Effector memory CD4-positive, alpha-beta T cell (primary cell): ENCODE results near the gene NAT8L.

Experiments
- DNase-seq, 3 donors: peaks; one replicate each; pipeline ENCODE4 v3.0.0-alpha.2; 2020
- H3K27ac ChIP-seq: 2 replicates; pipeline ENCODE4 v1.7.0; 2013; ENCODE audit warnings: mild to moderate bottlenecking, low read length, moderate library complexity; ENCODE audit not compliant: insufficient read depth, poor library complexity, severe bottlenecking
- H3K27me3 ChIP-seq: replicated peaks from 2 replicates; pipeline ENCODE4 v1.7.0; 2013; ENCODE audit warnings: mild to moderate bottlenecking, low read length; ENCODE audit not compliant: insufficient read depth, control insufficient read depth, poor library complexity, severe bottlenecking
- H3K36me3 ChIP-seq: 2 replicates; pipeline ENCODE4 v1.7.0; 2013; ENCODE audit warnings: mild to moderate bottlenecking, low read length, moderate library complexity; ENCODE audit not compliant: control insufficient read depth, insufficient read depth
- H3K4me1 ChIP-seq: 2 replicates; pipeline ENCODE4 v1.7.0; 2013; ENCODE audit warnings: low read length, mild to moderate bottlenecking; ENCODE audit not compliant: control insufficient read depth, insufficient read depth, poor library complexity, severe bottlenecking
- H3K4me3 ChIP-seq: 2 replicates; pipeline ENCODE4 v1.7.0; 2013; ENCODE audit warnings: low read length, low read depth, mild to moderate bottlenecking; ENCODE audit not compliant: insufficient read depth, poor library complexity, severe bottlenecking
- H3K9me3 ChIP-seq: 2 replicates; pipeline ENCODE4 v1.7.0; 2013; ENCODE audit warnings: mild to moderate bottlenecking, low read length, moderate library complexity; ENCODE audit not compliant: control insufficient read depth

The NAT8L gene

GRCh38 chr4:2076908-2077536 is 17.9 kb downstream of the NAT8L start:
- Histone ChIP-seq H3K4me3 (no peak overlapping the region), H3K36me3 (no peaks in the 10 kb centered on the region), H3K27ac (no peak overlapping the region), H3K27me3 (no peaks in the 10 kb centered on the region), H3K4me1 (no peaks in the 10 kb centered on the region), H3K9me3 (no peaks in the 10 kb centered on the region)
- DNase-seq = no peak

DNA sequence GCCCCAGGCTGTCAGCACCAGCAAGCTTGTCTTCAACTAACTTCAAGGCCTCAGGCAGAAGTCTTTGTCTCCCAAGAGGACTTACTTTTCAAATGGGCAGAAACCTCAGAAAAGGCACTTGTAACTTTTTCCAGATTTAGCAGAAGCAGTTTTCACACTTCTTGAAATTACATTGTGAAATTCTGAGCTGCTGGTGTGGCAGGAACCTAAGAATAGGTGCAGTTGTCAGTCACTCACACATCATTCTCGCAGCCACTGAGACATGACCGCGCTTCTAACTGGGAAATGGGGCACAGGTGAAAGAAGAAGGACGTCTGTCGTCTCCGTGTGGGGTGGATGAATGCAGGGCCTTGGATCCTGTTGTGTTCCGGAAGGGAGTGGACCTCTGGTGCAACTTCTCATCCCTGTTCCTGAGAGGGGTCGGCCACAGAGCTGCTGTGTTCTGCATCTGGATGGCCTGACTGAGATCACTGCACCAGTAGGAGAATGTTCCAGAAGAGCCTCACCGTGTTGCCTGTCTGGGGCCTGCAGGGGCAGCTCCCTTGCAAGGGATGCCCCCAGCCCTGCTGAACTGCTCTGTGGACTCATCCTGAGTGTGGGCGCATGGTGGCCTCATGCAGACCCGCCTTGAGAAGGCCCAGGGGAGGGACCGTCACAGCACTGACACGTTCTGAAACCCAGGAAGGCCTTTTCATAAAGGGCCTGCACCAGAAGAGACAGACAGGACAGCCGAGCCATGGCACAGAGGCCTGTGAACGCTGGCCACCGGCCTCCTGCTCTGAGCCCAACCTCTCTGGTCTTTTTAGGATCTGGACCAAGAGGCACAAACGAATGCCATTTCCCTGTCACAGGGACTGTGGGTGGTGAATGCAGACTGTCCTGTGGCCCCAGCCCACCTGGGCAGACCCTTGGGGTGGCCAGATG is 18.7 kb downstream of the NAT8L start:
- H3K27me3 ChIP-seq = no peaks in the 10 kb centered on the region

GRCh38 chr4:2078584-2078983 is 19.5 kb downstream of the NAT8L start:
- Histone ChIP-seq H3K27ac (no peak overlapping the region), H3K4me3 (no peak overlapping the region), H3K27me3 (no peaks in the 10 kb centered on the region), H3K9me3 (no peaks in the 10 kb centered on the region), H3K36me3 (no peaks in the 10 kb centered on the region), H3K4me1 (no peaks in the 10 kb centered on the region)
- DNase-seq = no peak

More for the DNA sequence above, 18.7 kb downstream of the NAT8L start:
- no peaks in the 10 kb centered on the region for H3K9me3 ChIP-seq
- no peaks in the 10 kb centered on the region for H3K36me3 ChIP-seq
- no peaks in the 10 kb centered on the region for H3K4me1 ChIP-seq
- no peak for DNase-seq
- no peak overlapping the region for H3K4me3 ChIP-seq
- no peak overlapping the region for H3K27ac ChIP-seq

DNA sequence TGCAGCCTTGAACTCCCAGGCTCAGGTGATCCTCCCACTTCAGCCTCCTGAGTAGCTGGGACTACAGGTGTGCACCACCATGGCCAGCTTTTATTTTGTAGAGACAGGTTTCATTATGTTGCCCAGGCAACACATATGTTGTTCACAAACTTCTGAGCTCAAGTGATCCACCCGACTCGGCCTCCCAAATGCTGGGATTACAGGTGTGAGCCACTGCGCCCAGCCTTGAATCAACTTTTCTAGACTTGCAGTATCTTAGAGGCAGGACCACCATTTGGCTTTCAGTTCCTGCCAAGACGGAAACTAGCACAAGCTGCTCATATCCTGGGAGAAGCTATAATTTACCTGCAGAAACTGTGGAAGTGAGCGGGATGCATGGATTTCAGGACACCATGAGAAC is 19.9 kb downstream of the NAT8L start:
- no peak overlapping the region for H3K4me3 ChIP-seq
- DNase-seq = no peak
- H3K9me3 ChIP-seq = no peaks in the 10 kb centered on the region
- no peaks in the 10 kb centered on the region for H3K27me3 ChIP-seq
- H3K4me1 ChIP-seq = no peaks in the 10 kb centered on the region
- no peaks in the 10 kb centered on the region for H3K36me3 ChIP-seq
- H3K27ac ChIP-seq = no peak overlapping the region

DNA sequence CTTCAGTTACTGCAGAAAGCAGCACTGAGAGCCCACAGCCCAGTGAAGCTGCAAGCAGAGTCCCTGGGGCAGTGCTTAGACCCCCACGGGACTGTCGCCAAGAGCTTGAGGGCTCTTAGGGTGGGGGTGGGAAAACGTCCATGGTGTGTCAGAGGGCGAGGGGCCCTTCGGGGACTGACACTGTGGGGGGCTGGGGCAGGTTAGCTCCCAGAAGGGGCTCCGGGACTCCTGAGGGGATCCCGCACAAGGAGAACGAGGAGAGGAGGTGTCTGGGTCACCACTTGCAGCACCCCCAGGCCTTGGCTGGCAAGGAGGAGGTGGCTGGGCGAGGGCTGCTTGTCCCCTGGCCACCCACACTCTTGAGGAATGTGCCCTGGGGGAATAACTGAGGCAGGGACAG is 20.8 kb downstream of the NAT8L start:
- no peaks in the 10 kb centered on the region for H3K9me3 ChIP-seq
- no peaks in the 10 kb centered on the region for H3K36me3 ChIP-seq
- DNase-seq = no peak
- no peak overlapping the region for H3K27ac ChIP-seq
- H3K4me3 ChIP-seq = no peak overlapping the region
- no peaks in the 10 kb centered on the region for H3K27me3 ChIP-seq
- H3K4me1 ChIP-seq = no peaks in the 10 kb centered on the region

DNA sequence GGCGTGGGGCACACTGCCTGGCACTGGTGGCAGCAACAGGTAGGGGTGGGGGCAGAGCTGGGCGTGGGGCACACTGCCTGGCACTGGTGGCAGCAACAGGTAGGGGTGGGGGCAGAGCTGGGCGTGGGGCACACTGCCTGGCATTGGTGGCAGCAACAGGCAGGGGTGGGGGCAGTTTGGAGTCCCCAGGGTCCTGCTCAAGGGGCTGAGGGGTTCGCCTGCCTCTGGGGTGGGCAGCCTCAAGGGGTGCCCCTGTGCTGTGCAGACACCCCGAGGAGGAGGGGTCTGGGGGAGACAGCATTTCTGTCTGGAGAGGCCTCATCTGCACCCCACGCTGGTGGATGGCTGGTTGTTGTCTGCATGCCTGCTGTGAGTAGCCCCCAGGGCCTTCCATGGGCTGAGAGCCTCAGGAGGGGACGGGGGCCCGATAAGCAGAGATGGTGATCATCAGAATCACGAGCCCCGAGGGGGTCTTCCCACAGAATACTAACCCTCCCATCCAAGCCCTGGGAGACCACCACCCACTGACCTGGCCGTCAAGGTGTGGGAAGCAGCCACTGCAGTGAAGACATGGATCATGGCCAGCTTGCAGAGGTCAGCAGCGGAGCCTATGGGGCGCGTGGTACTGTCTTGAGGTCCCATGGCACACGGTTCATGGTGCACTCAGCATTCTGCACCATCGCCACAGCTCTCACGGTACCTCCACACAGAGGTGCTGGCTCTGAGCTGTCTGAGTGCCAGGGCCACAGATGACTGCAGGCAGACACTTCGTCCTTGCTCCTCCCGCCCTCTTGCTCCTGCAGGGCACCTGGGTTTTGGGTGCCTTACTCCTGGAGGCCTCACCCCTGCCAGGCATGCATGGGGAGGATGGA is 21.5 kb downstream of the NAT8L start:
- no peaks in the 10 kb centered on the region for H3K36me3 ChIP-seq

DNA sequence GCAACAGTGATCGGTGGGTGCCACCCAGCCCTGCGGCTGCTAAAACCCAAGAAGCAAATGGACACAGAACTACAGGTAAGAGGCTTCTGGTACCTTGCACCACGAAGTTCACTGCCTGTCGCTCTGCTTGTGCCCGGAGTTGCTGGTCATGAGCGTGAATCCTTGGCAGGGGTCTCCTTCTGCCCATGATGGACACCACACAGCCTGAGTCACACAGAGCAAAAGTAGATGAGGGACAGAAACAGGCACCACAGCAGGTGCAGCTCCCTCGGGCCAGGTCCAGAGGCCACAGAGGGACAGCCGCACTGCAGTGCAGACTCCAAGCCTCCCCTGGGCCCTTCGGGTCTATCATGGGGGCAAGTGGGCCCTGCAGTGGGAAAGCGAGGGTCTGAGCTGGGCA is 22.4 kb downstream of the NAT8L start:
- Histone ChIP-seq H3K27ac (no peak overlapping the region), H3K4me3 (no peak overlapping the region)
- no peak for DNase-seq

More for the DNA sequence above, 21.5 kb downstream of the NAT8L start:
- H3K27ac ChIP-seq = no peak overlapping the region
- no peak for DNase-seq
- no peaks in the 10 kb centered on the region for H3K27me3 ChIP-seq
- H3K4me3 ChIP-seq = no peak overlapping the region
- no peaks in the 10 kb centered on the region for H3K9me3 ChIP-seq
- no peaks in the 10 kb centered on the region for H3K4me1 ChIP-seq

DNA sequence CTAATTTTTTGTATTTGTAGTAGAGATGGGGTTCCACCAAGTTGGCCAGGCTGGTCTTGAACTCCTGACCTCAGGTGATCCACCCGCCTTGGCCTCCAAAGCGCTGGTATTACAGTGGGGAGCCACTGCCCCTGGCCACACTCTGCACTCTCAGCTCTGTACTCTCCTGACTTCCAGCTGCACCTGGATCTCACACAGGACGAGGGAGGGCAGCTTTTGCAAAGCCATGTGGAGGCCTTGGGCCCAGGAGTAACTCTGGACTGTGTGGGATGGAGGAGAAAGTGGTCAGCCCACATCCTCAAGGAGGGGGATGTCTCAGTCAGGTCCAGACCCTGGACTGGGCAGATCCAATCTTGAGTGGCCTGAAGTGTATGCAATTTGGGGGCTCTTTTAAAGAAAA is 23.0 kb downstream of the NAT8L start:
- DNase-seq = no peak
- Histone ChIP-seq H3K27me3 (no peaks in the 10 kb centered on the region), H3K27ac (no peak overlapping the region)

More for the DNA sequence above, 22.4 kb downstream of the NAT8L start:
- Histone ChIP-seq H3K36me3 (no peaks in the 10 kb centered on the region), H3K27me3 (no peaks in the 10 kb centered on the region), H3K9me3 (no peaks in the 10 kb centered on the region), H3K4me1 (no peaks in the 10 kb centered on the region)

GRCh38 chr4:2082627-2083026 is 23.5 kb downstream of the NAT8L start:
- no peak overlapping the region for H3K4me3 ChIP-seq
- H3K27me3 ChIP-seq = no peaks in the 10 kb centered on the region
- no peaks in the 10 kb centered on the region for H3K4me1 ChIP-seq
- no peak overlapping the region for H3K27ac ChIP-seq
- H3K36me3 ChIP-seq = no peaks in the 10 kb centered on the region
- DNase-seq = no peak
- H3K9me3 ChIP-seq = no peaks in the 10 kb centered on the region

More for the DNA sequence above, 23.0 kb downstream of the NAT8L start:
- Histone ChIP-seq H3K4me3 (no peak overlapping the region), H3K4me1 (no peaks in the 10 kb centered on the region), H3K36me3 (no peaks in the 10 kb centered on the region), H3K9me3 (no peaks in the 10 kb centered on the region)
